Kidney tubule cell (primary cell): ENCODE results near the gene KCNJ3.
"Not testable (repeated sequence)": the region's sequence is repeated elsewhere in the genome, so short reads cannot be mapped to it uniquely, and the experiment has no call there.

Source experiments
- DNase-seq: peaks from one replicate; pipeline ENCODE4 v3.0.0-alpha.2; 2018; ENCODE audit warnings: low spot score

Gene KCNJ3

DNA sequence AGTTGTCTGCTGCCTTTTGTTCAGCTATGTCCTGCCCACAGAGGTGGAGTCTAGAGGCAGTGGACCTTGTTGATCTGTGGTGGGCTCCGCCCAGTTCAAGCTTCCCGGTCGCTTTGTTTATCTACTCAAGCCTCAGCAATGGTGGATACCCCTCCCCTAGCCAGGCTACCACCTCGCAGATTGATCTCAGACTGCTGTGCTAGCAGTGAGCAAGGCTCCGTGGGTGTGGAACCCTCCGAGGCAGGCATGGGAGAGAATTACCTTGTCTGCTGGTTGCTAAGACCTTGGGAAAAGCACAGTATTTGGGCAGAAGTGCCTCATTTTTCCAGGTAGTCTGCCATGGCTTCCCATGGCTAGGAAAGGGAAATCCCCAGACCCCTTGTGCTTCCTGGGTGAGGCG, 146.0 kb downstream of the KCNJ3 start:
- no peak for DNase-seq

- DNase-seq, result no peak
Measured at GRCh38 chr2:154846842-154847241, 148.3 kb downstream of the KCNJ3 start.

DNA sequence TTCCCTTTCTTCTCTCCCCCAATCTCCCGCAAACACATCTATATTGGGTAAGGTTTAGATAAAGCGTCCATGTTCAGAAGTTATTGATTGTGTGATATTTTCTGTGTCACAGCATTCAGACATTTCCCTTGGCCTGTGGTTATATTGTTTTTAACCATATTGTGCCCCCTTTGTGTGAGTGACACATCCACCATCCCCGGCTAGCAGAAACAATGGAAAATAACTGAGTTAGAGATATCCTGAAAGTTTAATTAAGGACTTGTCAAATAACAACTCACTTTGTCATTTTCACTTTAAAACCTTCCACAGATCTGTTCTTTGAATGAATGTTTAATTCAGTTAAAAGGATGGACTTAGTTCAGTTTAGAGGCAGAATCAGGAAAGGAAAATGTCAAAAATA, 151.0 kb downstream of the KCNJ3 start:
- no peak for DNase-seq

DNA sequence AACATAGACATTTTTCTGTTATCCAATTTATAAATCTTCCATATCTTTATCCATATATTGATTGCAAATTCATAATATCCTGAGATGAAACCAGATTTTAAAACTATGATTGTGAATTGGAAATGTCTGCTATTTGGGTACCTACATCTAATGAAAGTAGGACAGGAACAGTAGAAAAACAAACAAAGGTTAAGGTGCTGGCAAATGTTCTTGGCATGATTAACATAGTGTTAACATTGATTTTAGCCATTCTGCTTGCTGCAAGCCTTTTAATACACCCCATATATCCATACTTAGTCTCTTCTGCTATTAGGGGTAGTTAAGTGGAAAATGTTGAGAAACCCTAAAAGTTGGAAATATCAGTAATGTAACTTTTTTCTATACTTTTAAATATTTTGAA, 152.0 kb downstream of the KCNJ3 start:
- DNase-seq, result no peak

DNA sequence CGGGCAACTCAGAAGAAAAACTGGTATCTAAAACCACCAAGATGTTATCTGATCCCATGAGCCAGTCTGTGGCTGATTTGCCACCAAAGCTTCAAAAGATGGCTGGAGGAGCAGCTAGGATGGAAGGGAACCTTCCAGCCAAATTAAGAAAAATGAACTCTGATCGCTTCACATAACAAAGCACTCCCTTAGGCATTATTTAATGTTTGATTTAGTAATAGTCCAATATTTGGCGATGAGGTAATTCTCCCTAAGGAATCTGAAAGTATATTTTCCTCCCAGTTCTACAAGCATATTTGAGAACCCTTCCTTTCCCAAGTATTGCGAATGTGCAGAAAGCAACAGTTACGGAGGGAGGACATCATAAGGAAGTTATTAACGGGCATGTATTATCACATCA, 156.6 kb downstream of the KCNJ3 start:
- no peak for DNase-seq

DNA sequence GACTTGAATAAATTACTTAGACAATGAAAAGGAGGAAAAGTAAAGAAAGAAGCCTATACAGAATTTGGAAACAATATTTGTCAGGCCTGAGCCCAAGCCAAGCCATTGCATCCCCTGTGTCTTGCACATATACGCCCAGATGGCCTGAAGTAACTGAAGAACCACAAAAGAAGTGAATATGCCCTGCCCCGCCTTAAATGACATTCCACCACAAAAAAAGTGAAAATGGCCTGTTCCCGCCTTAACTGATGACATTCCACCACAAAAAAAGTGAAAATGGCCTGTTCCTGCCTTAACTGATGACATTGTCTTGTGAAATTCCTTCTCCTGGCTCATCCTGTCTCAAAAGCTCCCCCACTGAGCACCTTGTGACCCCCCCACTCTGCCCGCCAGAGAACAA, 168.7 kb downstream of the KCNJ3 start:
- not testable (repeated sequence) for DNase-seq

DNA sequence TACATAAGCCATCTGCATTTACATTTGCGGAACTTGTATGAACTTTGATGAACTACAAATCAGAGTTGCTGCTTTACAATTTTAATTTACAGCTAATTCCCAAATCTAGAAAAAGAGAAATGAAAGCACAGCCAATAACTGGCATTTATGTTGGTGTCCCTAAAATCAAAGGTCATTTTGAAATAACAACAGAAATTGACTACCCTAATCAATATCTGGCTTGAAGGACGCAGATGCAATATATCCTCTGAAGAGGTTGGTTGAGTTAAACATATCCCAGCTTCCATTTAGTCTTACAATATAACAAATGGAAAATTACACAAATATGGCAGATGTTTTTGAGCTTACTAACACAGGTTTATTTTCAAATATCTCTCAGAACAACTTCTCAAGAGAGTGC, 177.5 kb downstream of the KCNJ3 start:
- DNase-seq, result no peak

- no peak for DNase-seq
Measured at GRCh38 chr2:154882725-154883124, 184.2 kb downstream of the KCNJ3 start.

DNA sequence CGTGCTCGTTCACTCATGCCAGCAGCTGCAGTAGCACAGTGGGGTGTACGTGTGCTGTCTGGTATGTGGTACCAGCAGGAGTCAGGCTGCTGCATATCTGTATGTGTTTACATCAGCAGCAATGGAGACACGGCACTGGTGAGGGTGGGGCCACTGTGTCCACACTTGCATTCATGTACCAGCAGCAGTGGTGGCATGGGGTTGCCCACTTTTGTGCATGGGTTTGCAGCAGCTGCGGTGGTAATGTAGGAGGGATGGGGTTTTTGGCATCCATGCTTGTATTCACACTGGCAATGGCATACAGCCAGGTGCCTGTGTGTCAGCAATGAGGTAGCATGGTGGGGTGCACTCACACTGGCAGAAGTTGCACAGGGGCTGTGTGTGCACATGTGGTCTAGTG, 187.8 kb downstream of the KCNJ3 start:
- no peak for DNase-seq

DNA sequence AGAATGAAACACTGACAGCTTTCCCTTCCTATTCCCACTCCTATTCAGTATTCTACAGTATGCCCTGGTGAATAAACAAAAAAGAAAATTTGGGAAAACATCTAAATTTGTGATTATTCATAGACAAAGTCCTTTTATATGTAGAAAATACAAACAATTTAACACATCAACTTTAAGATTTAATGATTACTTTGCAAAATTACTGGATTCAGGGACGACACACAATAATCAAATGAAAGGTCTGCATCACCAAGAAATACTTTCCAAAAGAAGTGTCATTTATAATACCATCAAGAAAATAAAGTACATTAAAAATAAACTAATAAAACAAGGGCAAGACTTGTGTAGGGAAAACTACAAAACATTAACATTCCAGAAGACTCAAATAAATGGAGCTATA, 199.8 kb downstream of the KCNJ3 start:
- no peak for DNase-seq

- DNase-seq, result no peak
Measured at GRCh38 chr2:154901063-154901462, 202.6 kb downstream of the KCNJ3 start.
